GF-D8 (cell line): ENCODE results near the gene ACSF3.
"Not testable (repeated sequence)": the region's sequence is repeated elsewhere in the genome, so short reads cannot be mapped to it uniquely, and the experiment has no call there.

ENCODE experiments used
- DNase-seq: peaks from one replicate; lab custom pipeline; 2025; lab: John Stamatoyannopoulos, UW

The ACSF3 gene

DNA sequence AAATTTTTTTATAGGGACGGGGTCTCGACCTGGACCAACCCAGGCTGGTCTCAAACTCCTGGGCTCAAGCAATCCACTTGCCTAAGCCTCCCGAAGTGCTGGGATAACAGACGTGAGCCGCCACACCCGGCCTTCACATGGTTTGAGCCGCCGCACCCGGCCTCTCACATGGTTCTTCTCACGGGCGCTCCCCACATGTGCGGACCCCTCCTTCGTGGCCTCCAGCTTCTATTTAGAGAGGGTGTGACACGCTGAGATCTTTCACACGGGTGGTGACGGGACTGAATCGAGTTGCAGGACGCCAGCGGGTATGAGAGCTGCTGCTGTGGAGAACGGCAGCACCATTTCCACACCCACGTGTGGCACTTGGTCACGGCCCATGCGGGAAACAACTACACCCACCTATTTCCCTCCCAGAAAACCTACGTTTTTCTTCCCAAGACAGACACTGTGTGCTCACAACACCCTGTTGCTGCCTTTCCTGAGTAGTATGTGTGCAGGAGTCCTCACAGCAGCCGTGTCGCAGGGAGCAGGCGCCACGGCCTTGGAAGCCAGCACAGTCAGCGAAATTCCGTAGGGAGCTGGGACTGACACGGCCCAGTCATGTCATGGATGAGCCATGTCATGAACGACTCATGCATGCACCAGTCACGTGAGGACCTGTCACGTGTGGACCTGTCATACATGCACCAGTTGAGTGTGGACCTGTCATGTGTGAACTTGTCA, 20.1 kb upstream of the ACSF3 start:
- DNase-seq: no peak

DNA sequence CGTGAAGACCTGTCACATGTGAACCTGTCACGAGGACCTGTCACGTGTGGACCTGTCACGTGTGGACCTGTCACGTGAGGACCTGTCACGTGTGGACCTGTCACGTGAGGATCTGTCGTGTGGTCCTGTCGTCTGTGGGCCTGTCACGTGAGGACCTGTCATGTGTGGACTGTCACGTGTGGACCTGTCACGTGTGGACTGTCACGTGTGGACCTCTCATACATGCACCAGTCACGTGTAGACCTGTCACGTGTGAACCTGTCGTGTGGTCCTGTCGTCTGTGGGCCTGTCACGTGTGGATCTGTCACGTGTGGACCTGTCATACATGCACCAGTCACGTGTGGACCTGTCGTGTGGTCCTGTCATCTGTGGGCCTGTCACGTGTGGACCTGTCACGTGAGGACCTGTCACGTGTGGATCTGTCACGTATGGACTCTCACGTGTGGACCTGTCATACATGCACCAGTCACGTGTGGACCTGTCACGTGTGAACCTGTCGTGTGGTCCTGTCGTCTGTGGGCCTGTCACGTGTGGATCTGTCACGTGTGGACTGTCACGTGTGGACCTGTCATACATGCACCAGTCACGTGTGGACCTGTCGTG, 19.5 kb upstream of the ACSF3 start:
- DNase-seq: not testable (repeated sequence)

GRCh38 chr16:89074803-89075688, 18.6 kb upstream of the ACSF3 start:
- DNase-seq: no peak

DNA sequence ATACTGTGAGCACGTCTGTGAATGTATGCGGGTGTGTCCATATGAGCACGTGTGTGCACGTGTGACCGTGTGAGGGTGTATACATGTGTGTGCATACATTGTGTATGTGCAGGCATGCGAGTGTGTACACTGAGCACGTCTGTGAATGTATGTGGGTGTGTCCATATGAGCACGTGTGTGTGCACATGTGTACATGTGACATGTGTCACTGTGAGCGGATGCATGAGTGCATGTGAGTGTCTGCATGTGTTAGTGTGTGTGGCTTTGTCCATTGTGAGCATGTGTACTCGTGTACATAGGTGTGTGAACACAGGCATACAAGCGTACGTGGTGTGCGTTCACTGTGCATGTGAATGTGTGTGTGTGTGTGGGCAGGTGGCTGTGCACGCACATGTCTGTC, 17.5 kb upstream of the ACSF3 start:
- no peak for DNase-seq

DNA sequence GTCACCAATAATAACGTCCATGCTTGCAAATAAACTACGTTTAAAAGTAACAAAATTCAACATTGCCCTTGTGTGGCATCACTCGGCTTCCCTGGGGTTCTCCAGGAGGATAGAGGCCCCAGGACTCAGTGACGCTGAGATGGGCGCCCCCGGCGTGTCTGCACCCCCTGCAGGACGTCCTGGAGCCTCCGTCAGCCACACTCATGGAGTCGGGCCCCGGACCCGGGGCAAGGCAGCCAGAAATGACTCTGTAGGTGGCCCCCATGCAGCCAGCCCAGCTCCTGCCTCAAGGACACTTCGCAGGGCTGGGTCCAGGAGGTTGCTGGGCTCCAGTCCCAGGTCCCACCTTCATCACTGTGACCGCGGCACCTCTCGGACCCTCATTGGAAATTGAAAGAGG, 16.6 kb upstream of the ACSF3 start:
- no peak for DNase-seq

DNA sequence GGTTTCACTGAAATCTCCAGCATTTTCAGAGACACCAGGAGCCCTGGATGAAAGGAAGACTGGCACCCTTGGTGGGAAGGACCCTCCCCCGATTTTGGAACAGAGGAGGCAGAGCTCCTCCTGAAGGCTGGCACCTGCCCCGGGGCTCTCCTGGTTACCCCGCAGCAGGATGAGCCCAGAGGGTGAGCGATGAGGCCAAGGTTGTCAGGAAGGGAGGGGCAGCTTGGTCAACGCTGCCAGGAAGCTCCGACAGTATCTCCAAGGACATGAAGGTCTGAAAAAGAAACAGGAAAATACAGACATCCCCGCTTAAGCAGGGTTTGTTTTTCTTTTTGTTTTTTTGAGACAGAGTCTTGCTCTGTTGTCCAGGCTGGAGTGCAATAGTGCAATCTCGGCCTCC, 15.5 kb upstream of the ACSF3 start:
- no peak for DNase-seq

DNA sequence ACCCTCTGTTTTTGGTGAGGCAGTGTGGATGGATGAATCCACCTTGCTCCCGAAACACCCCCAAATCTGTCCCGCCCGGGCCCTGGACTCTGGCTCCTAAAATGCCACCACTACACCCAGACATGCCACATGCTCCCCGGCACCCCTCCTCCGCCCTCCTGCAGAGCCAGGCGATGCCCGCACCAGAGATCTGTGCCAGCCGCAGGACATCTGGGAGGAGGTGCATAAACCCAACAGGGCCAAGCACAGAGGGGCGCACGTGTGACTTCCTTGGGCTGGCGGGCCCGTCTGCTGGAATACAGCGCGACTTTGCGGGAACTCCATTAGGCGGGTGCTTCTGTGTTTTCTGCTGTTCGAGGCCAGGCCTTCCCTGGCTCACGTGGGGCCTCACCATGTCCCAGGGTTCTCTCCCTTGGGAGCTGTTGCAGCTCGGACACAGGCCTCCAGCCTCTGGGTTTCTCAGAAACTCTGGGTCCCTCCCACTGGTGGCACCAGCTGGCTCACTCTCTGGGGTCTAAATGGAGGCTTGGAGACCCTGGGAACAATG, 14.1 kb upstream of the ACSF3 start:
- DNase-seq: no peak

GRCh38 chr16:89080196-89080853, 13.3 kb upstream of the ACSF3 start:
- DNase-seq: no peak

- no peak for DNase-seq
Observed at GRCh38 chr16:89081556-89081955, 12.1 kb upstream of the ACSF3 start.

- no peak for DNase-seq
Observed at GRCh38 chr16:89084411-89084810, 9.2 kb upstream of the ACSF3 start.

GRCh38 chr16:89084814-89085612, 8.6 kb upstream of the ACSF3 start:
- DNase-seq: no peak

DNA sequence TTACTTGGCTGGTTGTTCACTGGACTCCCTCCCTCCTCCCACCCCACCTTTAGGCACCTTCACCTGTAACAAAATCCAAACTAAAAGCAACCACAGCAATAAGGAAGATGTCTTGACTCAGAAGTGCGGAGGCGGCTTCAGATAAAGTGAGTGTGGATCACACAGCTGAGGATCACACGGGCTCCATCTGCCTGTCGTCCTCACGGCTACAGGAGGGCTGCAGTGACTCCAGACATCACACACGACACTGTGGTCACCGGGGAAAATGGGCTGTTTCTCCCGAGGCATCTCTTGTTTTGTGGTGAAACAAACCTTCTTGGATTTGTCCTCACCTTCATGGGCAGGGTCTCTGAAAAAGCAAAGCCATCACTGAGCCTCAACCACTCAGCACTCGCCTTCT, 7.9 kb upstream of the ACSF3 start:
- DNase-seq: no peak

- no peak for DNase-seq
Observed at GRCh38 chr16:89087922-89088497, 5.6 kb upstream of the ACSF3 start.

- no peak for DNase-seq
Observed at GRCh38 chr16:89089120-89089519, 4.5 kb upstream of the ACSF3 start.

DNA sequence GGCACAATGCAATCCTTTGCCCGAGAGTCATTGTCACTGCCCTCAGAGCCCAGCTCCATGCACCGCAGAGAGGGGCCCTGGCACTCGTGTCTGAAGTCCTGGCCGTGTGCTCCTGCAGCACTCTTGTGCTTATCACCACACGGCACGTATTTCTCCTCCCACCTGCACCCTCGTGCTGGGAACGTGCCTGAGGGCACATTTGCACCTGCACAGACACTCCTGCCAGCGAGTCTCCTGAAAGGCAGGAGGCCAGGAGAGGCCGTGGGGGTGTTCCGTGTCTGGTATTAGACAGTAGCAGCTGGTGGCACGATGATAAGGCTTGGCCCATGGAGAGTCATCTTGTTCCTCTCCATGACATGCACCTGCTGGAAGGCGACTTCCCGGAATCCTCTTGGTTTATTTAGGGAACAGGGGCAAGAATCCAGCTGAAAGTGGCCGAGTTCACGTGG, 3.4 kb upstream of the ACSF3 start:
- no peak for DNase-seq

DNA sequence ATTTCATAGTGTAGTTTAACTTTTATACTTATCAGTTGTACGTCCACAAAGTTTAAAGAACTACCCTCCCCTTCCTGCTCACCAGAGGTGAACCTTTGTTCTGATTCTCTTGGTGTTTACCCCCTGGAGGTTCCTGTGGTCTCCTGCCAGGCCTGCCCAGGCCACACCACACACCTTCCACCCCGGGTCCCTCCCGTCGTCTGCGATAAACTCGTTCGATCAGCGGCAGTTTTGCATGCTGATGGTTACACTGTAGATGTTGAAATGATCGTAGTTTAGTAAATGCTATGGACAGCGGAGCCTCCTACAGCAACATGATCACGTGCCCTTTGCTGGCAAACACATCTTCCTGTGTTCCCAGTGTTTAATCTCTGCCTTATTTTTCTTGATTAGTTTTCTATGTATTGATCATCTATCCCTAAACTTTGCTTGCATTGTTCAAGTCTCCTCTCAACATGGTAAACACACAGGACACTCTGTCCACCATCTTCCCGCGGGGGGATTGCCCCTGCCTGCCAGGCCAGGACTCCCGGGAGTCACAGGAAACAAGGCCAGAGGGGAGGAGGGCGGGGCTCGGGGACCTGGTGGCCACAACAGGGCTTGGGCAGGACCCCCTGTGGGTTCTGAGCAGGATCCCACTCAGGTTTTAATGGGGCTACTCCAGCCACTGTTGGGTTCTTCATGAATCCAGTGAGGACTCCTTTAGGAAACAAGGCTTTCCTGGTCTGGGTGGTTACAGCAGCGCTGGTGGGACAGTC, 2.8 kb upstream of the ACSF3 start:
- DNase-seq: no peak

- no peak for DNase-seq
Observed at GRCh38 chr16:89092013-89092412, 1.6 kb upstream of the ACSF3 start.

DNA sequence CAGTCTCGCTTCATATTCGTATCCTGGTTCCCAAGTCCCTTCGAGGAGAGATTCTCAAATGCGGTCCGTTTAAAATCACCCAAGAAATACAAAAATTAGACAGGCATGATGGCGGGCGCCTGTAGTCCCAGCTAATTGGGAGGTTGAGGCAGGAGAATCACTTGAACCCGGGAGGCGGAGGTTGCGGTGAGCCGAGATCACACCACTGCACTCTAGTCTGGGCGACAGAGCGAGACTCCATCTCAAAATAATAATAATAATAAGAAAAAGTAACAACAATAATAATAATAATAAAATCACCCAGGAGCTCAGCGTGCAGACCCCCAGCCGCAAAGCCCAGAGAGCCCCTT, 425 bp upstream of the ACSF3 start:
- DNase-seq: not testable (repeated sequence)

GRCh38 chr16:89094252-89094879, 714 bp downstream of the ACSF3 start:
- no peak for DNase-seq

- DNase-seq: no peak
Observed at GRCh38 chr16:89094880-89095258, 1.2 kb downstream of the ACSF3 start.
